Activated CD4-positive, alpha-beta T cell treated with anti-CD3 and anti-CD28 coated beads, Interleukin-2, Interleukin-6, amounts not matched to agents 100 ng/mL and 50 ng/mL, durations not matched to agents 16 hours and 8 hours (primary cell): ENCODE data around the gene ZCCHC2.

Experiments
- DNase-seq: peaks from one replicate; pipeline ENCODE4 v3.0.0-alpha.2; 2020

ZCCHC2 gene

GRCh38 chr18:62522504-62523254 lies at the start of gene ZCCHC2:
ZCCHC2 (plus strand) TSS chr18:62523025; CDS start chr18:62523425, 400 bp downstream.
- DNase-seq: peak; percentile 99

- DNase-seq: no peak
Measured at GRCh38 chr18:62479574-62479973, 43.3 kb upstream of the ZCCHC2 start.

- no peak for DNase-seq
Measured at GRCh38 chr18:62480927-62481326, 41.9 kb upstream of the ZCCHC2 start.

- no peak for DNase-seq
Measured at GRCh38 chr18:62484941-62485340, 37.9 kb upstream of the ZCCHC2 start.

- DNase-seq: no peak
Measured at GRCh38 chr18:62485684-62486083, 37.1 kb upstream of the ZCCHC2 start.

GRCh38 chr18:62486290-62486964 lies 36.4 kb upstream of the ZCCHC2 start:
- DNase-seq: no peak

GRCh38 chr18:62487161-62487560 lies 35.7 kb upstream of the ZCCHC2 start:
- DNase-seq: no peak

GRCh38 chr18:62490967-62491695 lies 31.7 kb upstream of the ZCCHC2 start:
- DNase-seq: no peak

- no peak for DNase-seq
Measured at GRCh38 chr18:62493033-62493862, 29.6 kb upstream of the ZCCHC2 start.

- no peak for DNase-seq
Measured at GRCh38 chr18:62494764-62495163, 28.1 kb upstream of the ZCCHC2 start.

- no peak for DNase-seq
Measured at GRCh38 chr18:62496262-62496661, 26.6 kb upstream of the ZCCHC2 start.

GRCh38 chr18:62497190-62497772 lies 25.5 kb upstream of the ZCCHC2 start:
- no peak for DNase-seq

- DNase-seq: no peak
Measured at GRCh38 chr18:62498616-62499262, 24.1 kb upstream of the ZCCHC2 start.

- no peak for DNase-seq
Measured at GRCh38 chr18:62499263-62499650, 23.6 kb upstream of the ZCCHC2 start.

- no peak for DNase-seq
Measured at GRCh38 chr18:62500174-62500573, 22.7 kb upstream of the ZCCHC2 start.

GRCh38 chr18:62500966-62501591 lies 21.7 kb upstream of the ZCCHC2 start:
- no peak for DNase-seq

- DNase-seq: peak; percentile 57
Measured at GRCh38 chr18:62505669-62506494, 16.9 kb upstream of the ZCCHC2 start.

GRCh38 chr18:62506495-62507143 lies 16.2 kb upstream of the ZCCHC2 start:
- no peak for DNase-seq

- DNase-seq: no peak
Measured at GRCh38 chr18:62509779-62510178, 13.0 kb upstream of the ZCCHC2 start.

- no peak for DNase-seq
Measured at GRCh38 chr18:62510789-62511188, 12.0 kb upstream of the ZCCHC2 start.
